Measurements from ENCODE around the gene LDLRAD4.

LDLRAD4 gene

GRCh38 chr18:13527256-13527655 is 308.7 kb downstream of the LDLRAD4 start:
- DNase-seq, result no peak

GRCh38 chr18:13527730-13528129 is 309.2 kb downstream of the LDLRAD4 start:
- DNase-seq, result no peak

GRCh38 chr18:13528739-13529392 is 310.3 kb downstream of the LDLRAD4 start:
- DNase-seq, result no peak

- no peak for DNase-seq
Observed at GRCh38 chr18:13530033-13530878, 311.7 kb downstream of the LDLRAD4 start.

- peak; percentile 17 for DNase-seq
Observed at GRCh38 chr18:13530879-13531387, 312.4 kb downstream of the LDLRAD4 start.

GRCh38 chr18:13531681-13532325 is 313.2 kb downstream of the LDLRAD4 start:
- no peak for DNase-seq

GRCh38 chr18:13532406-13533075 is 314.0 kb downstream of the LDLRAD4 start:
- no peak for DNase-seq

- DNase-seq, result no peak
Observed at GRCh38 chr18:13534631-13535030, 316.1 kb downstream of the LDLRAD4 start.

- no peak for DNase-seq
Observed at GRCh38 chr18:13536578-13536977, 318.0 kb downstream of the LDLRAD4 start.

- DNase-seq, result no peak
Observed at GRCh38 chr18:13537022-13537780, 318.6 kb downstream of the LDLRAD4 start.

GRCh38 chr18:13538630-13539029 is 320.1 kb downstream of the LDLRAD4 start:
- DNase-seq, result no peak

- DNase-seq, result peak; percentile 25
Observed at GRCh38 chr18:13539050-13539449, 320.5 kb downstream of the LDLRAD4 start.

- DNase-seq, result no peak
Observed at GRCh38 chr18:13539843-13540476, 321.4 kb downstream of the LDLRAD4 start.

- DNase-seq, result peak; percentile 19
Observed at GRCh38 chr18:13540477-13541182, 322.1 kb downstream of the LDLRAD4 start.

- DNase-seq, result no peak
Observed at GRCh38 chr18:13541621-13542519, 323.3 kb downstream of the LDLRAD4 start.

GRCh38 chr18:13542520-13542847 is 323.9 kb downstream of the LDLRAD4 start:
- no peak for DNase-seq

- DNase-seq, result no peak
Observed at GRCh38 chr18:13543144-13543543, 324.6 kb downstream of the LDLRAD4 start.

GRCh38 chr18:13543811-13544732 is 325.5 kb downstream of the LDLRAD4 start:
- DNase-seq, result no peak

- no peak for DNase-seq
Observed at GRCh38 chr18:13544953-13545352, 326.4 kb downstream of the LDLRAD4 start.
